ENCODE results near the gene CYFIP2. TPM values are rescaled to one million over a fixed set of nuclear protein-coding genes. Genes with fewer than 3 reads are reported as not detected.

The CYFIP2 gene
- total RNA-seq, 2 donors from 2014 or later = 17.8 to 25.2 TPM

DNA sequence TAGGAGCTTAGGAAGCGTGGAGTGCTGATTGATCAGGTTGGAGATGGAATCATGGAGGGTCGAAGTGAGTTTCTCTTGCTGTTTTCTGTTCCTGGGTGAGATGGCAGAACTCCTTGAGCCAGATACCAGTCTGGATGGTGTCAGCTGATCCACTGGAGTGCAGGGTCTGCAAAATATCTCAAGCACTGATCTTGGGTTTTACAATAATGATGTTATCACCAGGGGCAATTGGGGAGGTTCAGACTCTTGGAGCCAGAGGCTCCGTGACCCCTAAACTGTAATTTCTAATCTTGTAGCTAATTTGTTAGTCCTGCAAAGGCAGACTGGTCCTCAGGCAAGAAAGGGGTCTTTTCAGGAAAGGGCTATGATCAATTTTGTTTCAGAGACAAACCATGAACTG lies 114.1 kb downstream of the CYFIP2 start:
- Histone ChIP-seq H3K4me3 (no peak overlapping the region), H3K4me1 (replicated peaks) (no peaks in the 10 kb centered on the region), H3K9me3 (no peaks in the 10 kb centered on the region), H3K36me3 (no peaks in the 10 kb centered on the region), H3K27ac (no peak overlapping the region), H3K27me3 (replicated peaks; ENCODE audit: insufficient read depth) (no peaks in the 10 kb centered on the region)
- intact Hi-C loops (cut with DNase I) = loop anchor here (10.0 kb wide), 1 partner anchor 195 kb away; the partner anchor contains the start of gene ADAM19
- no peak for TF ChIP-seq POLR2AphosphoS5 (IDR thresholded peaks at IDR 0.05)
- TF ChIP-seq POLR2A (IDR thresholded peaks at IDR 0.05) = no peak
- TF ChIP-seq, protein P1, sequence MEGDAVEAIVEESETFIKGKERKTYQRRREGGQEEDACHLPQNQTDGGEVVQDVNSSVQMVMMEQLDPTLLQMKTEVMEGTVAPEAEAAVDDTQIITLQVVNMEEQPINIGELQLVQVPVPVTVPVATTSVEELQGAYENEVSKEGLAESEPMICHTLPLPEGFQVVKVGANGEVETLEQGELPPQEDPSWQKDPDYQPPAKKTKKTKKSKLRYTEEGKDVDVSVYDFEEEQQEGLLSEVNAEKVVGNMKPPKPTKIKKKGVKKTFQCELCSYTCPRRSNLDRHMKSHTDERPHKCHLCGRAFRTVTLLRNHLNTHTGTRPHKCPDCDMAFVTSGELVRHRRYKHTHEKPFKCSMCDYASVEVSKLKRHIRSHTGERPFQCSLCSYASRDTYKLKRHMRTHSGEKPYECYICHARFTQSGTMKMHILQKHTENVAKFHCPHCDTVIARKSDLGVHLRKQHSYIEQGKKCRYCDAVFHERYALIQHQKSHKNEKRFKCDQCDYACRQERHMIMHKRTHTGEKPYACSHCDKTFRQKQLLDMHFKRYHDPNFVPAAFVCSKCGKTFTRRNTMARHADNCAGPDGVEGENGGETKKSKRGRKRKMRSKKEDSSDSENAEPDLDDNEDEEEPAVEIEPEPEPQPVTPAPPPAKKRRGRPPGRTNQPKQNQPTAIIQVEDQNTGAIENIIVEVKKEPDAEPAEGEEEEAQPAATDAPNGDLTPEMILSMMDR (IDR thresholded peaks at IDR 0.05) = no peak
- 93% methylated on average over 3 of the region's 3 CpGs for WGBS
- no peak for DNase-seq (ENCODE audit: low spot score)

DNA sequence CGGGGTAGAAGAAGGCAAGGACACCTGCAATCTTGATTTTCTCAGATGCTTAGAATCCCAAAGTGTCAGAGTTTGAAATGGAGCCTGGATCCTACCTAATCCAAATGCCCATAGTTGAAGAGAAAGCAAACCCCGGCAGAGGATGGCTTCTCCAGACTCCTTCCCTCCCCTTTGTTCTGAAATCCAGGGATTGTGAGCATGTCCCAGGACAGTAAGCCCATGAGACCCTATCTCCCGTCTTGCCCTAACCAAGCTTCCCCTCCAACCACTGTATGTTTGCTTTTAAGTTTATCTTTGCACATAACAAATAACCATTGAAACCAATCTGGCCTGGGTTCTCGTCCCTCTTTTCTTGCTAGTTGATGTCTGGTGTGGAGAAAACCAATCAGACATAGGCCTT lies 115.8 kb downstream of the CYFIP2 start:
- intact Hi-C loops (cut with DNase I) = no loop called here
- DNase-seq (ENCODE audit: low spot score) = no peak
- no peak for TF ChIP-seq POLR2A (IDR thresholded peaks at IDR 0.05)
- TF ChIP-seq POLR2AphosphoS5 (IDR thresholded peaks at IDR 0.05) = no peak
- TF ChIP-seq, protein P1 (IDR thresholded peaks at IDR 0.05) = no peak
- Histone ChIP-seq H3K9me3 (no peaks in the 10 kb centered on the region), H3K27me3 (replicated peaks; ENCODE audit: insufficient read depth) (no peaks in the 10 kb centered on the region), H3K36me3 (no peaks in the 10 kb centered on the region), H3K4me1 (replicated peaks) (no peaks in the 10 kb centered on the region), H3K27ac (peak overlapping the region in 1 of 2 donors; percentile 65), H3K4me3 (no peak overlapping the region)
- WGBS = 67% methylated on average over 4 of the region's 4 CpGs

DNA sequence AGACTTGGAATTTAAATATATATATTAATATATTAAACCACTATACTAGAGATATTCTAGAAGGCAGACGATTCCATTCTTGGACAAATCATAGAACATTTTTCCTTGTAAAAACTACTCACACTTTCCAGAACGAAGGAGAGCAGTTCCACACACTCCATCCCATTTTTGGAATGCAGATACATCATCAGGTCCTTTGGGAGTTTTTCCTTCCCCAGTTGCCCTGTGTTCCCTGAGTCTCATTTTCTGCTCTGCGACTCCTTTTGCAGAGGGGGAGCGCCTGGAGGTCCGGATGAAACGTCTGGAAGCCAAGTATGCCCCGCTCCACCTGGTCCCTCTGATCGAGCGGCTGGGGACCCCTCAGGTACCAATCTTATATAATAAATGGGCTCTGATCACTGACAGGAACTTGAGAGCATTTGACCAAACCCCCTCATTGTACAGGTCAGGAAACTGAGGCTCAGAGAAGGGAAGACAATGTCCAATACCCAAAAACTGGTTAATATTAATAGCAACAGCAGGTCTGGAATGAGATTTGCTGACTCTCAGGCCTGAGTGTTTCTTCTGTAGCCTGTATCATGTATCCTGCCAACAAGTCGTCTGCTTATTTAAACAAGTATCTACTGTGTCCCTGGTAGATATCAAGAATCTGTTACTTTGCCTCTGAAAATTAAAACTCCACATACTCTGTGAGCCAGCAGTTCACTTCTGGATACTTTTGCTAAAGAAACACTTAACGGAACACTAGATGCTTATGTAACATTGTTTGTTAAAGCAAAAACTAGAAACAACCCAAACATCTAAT lies 117.3 kb downstream of the CYFIP2 start:
- no peak for DNase-seq (ENCODE audit: low spot score)
- H3K4me3 ChIP-seq = no peak overlapping the region
- WGBS = 80% methylated on average over 11 of the region's 11 CpGs
- no peaks in the 10 kb centered on the region for H3K9me3 ChIP-seq
- no peaks in the 10 kb centered on the region for H3K36me3 ChIP-seq
- TF ChIP-seq POLR2A (IDR thresholded peaks at IDR 0.05) (no peak), POLR2AphosphoS5 (IDR thresholded peaks at IDR 0.05) (no peak)
- TF ChIP-seq, protein P1 (IDR thresholded peaks at IDR 0.05) = no peak
- intact Hi-C loops (cut with DNase I) = no loop called here
- H3K27me3 ChIP-seq (replicated peaks; ENCODE audit: insufficient read depth) = no peaks in the 10 kb centered on the region
- H3K4me1 ChIP-seq (replicated peaks) = no peaks in the 10 kb centered on the region
- peak overlapping the region; percentile 65 to 68 for H3K27ac ChIP-seq

DNA sequence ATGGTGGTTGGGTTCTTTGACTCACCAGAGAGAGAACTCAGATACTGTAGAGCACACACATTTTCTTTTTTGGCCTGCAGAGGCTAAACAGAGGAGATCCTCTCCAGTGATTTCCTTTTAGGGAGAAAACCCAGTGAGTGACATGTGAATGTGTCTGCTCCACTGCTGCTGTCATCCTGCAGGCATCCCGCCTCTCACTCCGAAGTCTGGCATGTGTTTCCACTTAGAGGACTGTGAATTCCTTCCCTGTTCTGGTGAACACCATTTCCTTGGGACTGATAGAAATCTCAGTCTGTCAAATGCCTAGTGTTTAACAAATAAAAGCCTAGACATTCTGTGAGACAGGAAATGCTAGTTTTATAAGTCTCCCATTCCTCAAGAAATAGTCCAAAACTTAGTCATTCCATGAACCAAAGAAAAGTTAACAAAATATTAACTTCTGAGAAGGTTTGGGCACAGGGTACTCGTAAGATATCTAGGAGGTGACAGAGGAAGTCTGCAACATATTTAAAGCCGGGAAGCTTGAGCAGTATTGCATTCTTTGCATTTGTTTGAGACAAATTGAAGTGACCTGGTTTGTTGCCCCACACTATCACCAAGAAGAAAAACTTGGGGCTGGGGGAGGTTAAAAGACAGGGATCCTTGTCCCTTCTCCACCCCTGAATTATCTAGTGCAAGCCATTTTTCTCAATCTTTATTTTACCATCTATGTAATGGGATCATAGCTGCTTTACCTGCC lies 119.2 kb downstream of the CYFIP2 start:
- TF ChIP-seq POLR2AphosphoS5 (IDR thresholded peaks at IDR 0.05) = peak; percentile 70
- TF ChIP-seq, protein P1 (IDR thresholded peaks at IDR 0.05) = no peak
- 20% methylated on average over 4 of the region's 4 CpGs for whole genome bisulfite sequencing
- Histone ChIP-seq H3K4me3 (no peak overlapping the region), H3K4me1 (replicated peaks) (no peaks in the 10 kb centered on the region), H3K36me3 (no peaks in the 10 kb centered on the region), H3K9me3 (no peaks in the 10 kb centered on the region), H3K27me3 (replicated peaks; ENCODE audit: insufficient read depth) (no peaks in the 10 kb centered on the region), H3K27ac (peak overlapping the region; percentile 37 to 65)
- intact Hi-C loops (cut with DNase I) = no loop called here
- DNase-seq (ENCODE audit: low spot score) = peak; percentile 24

All from prostate gland (tissue), 2 donors.